NCI-H1417 (cell line): ENCODE data around the gene SBK2.
A peak's percentile ranks its signal among the peaks of the same experiment; 100 is the strongest.

Source experiments
- DNase-seq, 3 experiments: peaks; one replicate each; lab custom pipeline; 2025; lab: John Stamatoyannopoulos, UW

Gene SBK2

DNA sequence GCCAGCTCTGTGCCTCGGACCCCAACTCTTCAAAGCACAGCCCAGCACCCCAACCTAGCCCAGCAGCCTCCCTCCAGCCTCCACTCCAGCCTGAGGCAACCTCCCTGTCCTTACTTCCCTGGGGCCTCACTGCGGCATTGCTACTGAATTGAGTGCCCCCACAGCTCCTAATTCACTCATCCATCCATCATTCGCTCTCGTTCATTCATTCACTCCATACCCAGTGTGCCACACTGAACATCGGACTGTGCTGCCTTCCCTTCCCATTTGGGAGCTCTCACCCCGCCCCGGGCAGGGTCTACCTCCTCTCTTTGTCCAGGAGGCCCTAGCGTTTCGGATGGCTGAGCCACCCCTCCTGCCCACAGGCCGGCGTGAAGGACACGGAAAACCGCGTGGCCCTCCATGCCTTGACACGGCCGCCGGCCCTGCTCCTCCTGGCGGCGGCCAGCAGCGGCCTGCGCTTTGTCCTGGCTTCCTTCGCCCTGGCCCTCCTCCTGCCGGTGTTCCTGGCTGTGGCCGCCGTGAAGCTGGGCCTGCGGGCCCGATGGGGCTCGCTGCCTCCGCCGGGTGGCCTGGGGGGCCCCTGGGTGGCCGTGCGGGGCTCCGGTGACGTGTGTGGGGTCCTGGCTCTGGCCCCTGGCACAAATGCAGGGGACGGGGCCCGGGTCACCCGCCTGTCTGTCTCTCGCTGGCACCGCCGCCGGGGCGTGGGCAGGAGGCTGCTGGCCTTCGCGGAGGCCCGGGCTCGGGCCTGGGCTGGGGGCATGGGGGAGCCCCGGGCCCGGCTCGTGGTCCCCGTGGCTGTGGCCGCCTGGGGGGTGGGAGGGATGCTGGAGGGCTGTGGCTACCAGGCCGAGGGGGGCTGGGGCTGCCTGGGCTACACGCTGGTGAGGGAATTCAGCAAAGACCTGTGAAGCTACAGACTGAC is 50.6 kb downstream of the SBK2 start:
- DNase-seq = no peak

DNA sequence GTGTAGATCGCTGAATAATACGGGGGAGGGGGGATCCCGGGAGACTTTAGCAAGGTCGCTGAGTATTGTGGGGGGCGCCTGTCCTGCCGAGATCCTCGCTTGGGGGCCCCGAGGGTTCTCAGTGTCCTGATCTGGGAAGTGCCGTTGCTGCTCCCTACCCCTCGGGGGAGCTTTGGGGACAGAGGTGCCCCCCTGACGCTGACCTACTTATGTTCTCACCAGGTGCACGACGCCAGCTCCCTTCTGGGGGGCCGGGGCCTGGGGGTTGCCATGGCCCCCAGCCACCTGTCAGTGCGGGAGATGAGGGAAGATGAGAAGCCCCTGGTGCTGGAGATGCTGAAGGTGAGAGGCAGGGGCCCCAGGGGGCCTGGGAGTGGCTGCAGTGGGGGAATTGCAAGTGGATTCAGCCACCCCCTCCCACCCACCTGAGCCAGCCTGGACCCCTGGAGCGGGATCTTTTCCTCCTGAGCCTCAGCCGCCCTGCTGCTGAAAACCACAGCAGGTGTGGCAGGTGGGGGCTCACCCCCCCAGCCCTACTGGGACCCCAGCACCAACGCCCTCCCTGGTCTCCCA is 51.4 kb downstream of the SBK2 start:
- peak in 2 of 3 experiments; percentile 35 to 58 for DNase-seq

DNA sequence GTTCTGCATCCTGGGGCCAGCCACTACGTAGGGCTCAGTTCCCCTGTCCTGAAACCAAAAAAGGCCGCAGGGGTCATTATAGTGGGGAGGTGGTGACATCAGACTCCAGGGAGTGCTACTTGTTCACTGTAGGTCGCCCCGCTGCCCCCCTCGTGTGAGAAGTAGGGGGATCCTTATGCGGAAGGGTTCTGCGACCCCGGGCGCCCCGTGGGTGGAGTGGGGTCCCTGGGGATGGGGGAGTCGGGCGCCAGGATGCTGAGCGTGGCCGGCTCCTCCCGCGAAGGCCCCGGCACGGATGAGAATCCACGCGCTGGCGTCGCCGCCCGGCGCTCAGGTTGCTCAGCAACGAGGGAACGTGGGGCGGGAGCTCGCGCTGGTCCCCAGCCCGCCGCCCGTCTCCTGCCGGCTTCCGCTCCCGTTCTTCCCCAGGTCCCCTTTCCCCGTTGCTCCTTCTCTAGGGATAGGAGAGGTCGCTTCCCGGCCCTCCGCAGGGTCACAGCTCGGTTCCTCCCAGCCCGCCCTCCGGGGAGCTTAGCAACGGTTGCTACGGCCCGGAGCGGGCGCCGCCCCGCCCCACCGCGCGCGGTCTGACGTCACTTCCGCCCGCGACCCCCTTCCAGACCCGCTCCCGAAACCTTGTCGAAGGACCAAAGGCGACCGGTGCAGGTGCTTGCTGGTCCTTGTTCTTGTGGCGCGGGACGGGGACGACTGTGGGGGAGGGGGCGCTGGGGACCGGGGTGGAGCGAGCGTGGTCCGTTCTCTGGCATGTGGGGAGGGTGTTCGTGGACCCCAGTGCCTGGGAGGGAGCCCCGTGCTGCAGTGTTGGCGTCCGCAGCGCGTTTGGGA is 52.1 kb downstream of the SBK2 start, which contains the start of gene NAT14:
NAT14 (plus strand) TSS at position 596 of the 846 bp plus-strand sequence. CDS start 521 bp downstream, outside the sequence.
- DNase-seq = peak; percentile 68 to 76 (median 68)

DNA sequence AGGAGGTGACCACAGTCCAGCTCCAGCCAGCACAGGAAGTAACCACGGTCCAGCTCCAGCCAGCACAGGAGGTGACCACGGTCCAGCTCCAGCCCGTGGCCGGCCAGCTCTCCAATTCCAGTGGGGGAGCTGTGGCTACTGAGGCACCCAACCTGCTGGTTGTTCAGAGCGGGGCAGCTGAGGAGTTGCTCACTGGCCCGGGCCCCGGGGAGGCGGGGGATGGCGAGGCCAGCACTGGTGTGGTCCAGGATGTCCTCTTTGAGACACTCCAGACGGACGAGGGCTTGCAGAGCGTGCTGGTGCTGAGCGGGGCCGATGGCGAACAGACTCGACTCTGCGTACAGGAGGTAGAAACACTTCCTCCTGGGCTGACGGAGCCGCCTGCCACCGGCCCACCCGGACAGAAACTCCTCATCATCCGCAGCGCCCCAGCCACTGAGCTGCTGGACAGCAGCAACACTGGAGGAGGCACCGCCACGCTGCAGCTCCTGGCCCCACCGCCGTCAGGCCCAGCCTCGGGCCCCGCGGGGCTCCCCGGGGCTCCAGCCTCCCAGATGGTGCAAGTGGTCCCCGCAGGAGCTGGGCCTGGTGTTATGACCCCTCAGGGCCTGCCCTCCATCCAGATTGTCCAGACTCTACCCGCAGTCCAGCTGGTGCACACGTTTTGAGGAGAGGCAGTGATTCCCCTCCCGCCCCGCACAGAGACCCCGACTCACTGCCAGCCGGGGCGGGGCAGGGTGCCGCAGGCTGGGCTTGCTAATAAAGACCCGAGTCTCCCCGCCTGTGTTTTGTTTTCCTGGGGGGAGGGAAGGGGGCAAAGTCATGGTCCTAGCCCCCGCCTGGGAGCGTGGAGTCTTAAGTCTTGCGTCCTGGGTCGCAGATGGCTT is 53.0 kb downstream of the SBK2 start:
- no peak for DNase-seq

DNA sequence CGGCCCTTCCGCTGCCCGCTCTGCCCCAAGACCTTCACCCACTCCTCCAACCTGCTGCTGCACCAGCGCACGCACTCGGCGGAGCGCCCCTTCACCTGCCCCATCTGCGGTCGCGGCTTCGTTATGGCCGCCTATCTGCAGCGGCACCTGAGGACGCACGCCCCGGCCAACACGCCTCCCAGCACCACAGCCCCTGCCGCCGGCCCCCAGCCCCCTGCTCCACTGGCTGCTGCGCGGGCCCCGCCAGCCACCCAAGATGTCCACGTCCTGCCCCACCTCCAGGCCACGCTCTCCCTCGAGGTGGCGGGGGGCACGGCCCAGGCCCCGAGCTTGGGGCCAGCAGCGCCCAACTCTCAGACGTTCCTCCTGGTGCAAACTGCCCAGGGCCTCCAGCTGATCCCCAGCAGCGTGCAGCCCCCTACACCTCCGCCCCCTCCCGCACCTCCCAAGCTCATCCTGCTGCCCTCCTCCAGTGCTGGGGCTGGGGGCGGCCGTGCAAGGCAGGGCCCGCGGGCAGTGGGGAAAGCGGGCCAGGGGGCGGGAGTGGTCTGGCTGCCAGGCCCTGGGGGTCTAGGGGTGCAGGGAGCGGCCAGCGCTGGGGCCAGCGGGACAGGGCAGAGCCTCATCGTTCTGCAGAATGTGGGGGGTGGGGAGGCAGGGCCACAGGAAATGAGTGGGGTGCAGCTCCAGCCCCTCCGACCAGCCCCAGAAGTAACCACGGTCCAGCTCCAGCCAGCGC is 53.8 kb downstream of the SBK2 start:
- DNase-seq = no peak

DNA sequence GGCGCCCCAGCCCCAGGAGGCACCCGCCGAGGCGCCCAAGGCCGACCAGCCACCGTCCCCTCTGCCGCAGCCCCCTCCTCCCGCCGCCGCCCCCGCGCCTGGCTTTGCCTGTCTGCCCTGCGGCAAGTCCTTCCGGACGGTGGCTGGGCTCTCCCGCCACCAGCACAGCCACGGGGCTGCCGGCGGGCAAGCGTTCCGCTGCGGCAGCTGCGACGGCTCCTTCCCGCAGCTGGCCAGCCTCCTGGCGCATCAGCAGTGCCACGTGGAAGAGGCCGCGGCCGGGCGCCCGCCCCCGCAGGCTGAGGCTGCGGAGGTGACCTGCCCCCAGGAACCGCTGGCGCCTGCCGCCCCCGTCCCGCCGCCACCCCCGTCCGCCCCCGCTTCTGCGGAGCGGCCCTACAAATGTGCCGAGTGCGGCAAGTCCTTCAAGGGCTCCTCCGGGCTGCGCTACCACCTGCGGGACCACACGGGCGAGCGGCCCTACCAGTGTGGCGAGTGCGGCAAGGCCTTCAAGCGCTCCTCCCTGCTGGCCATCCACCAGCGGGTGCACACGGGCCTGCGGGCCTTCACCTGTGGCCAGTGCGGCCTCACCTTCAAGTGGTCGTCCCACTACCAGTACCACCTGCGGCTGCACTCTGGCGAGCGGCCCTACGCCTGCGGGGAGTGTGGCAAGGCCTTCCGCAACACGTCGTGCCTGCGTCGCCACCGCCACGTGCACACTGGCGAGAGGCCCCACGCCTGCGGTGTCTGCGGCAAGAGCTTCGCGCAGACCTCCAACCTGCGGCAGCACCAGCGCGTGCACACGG is 54.6 kb downstream of the SBK2 start:
- DNase-seq = no peak

DNA sequence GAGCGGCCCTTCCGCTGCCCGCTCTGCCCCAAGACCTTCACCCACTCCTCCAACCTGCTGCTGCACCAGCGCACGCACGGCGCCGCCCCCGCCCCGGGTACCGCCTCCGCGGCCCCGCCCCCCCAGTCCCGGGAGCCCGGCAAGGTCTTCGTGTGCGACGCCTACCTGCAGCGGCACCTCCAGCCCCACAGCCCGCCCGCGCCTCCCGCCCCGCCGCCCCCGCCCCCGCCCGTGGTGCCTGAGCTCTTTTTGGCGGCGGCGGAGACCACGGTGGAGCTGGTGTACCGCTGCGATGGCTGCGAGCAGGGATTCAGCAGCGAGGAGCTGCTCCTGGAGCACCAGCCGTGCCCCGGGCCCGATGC is 55.2 kb downstream of the SBK2 start:
- no peak for DNase-seq

DNA sequence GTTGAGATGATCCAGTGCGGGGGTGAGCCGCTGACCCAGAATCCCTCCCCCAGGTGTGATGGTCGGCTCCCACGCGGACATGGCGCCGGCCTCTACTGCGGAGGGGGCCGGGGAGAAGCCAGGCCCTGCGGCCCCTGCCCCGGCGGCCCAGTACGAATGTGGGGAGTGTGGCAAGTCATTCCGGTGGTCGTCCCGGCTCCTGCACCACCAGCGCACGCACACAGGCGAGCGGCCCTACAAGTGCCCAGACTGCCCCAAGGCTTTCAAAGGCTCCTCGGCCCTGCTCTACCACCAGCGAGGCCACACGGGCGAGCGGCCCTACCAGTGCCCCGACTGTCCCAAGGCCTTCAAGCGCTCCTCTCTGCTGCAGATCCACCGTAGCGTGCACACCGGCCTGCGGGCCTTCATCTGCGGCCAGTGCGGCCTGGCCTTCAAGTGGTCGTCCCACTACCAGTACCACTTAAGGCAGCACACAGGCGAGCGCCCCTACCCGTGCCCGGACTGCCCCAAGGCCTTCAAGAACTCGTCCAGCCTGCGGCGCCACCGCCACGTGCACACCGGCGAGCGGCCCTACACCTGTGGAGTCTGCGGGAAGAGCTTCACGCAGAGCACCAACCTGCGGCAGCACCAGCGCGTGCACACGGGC is 55.7 kb downstream of the SBK2 start:
- DNase-seq = no peak

DNA sequence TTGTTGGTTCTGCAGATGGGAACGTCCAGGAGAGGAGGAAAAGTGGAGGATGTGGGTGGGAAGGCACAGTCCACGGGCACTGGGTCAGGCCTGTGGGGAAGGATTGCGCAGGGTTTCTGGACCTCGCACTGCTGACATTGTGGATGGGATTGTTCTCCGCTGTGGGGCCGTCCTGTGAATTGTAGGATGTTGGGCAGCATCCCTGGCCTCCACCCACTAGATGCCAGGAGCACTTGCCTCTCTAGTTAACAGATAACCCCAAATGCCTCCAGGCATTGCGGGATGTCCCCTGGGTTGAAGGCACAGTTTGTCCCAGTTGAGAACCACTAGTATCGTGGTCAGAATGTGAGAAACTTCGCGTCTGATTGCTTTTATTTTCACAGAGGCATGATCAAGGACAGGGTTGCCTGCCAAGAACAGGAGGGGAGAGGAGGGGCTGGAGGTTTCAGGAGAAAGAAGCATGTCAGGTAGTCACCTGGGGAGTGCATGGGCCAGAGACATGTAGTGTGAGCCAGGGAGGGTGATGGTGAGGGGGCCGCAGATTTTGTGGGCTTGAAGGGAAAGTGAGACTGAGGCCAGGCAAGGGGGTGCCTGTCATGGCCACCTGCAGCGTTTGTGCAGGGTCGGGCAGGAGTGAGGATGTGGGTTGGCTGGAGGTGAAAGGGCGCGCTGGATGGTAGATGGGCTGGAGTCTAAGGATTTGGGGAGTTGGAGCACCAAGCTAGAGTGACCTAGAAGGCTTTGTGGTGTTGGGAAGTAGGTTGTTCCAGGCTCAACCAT is 57.3 kb downstream of the SBK2 start:
- DNase-seq = no peak

DNA sequence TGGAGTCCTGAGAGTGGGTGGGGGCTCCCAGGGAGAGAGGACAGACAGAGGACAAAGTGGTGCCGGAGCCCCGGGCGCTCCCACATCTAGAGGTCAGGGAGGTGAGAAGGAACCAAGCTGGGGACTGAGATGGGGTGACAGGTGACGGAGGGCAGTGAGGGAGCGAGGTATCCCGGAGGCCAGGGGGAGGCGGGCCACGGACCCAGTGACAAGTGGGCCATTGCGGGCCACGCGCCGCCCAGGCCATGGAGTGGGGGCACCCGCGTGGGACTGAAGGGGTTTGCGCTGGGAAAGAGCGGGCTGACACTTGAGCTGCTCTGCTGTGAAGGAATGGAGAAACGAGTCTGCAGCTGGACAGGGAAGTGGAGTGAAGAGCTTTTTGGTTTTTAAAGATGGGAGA is 57.9 kb downstream of the SBK2 start:
- no peak for DNase-seq
